HG03103 (cell line): ENCODE measurements around the gene MACF1.
"Not testable (repeated sequence)": the region's sequence is repeated elsewhere in the genome, so short reads cannot be mapped to it uniquely, and the experiment has no call there.

Source experiments
- ATAC-seq: cut with Tn5 transposase; IDR thresholded peaks from one replicate; pipeline ENCODE4 v1.9.1; 2021; ENCODE audit warnings: low read depth; ENCODE audit not compliant: unreplicated experiment

MACF1 gene

DNA sequence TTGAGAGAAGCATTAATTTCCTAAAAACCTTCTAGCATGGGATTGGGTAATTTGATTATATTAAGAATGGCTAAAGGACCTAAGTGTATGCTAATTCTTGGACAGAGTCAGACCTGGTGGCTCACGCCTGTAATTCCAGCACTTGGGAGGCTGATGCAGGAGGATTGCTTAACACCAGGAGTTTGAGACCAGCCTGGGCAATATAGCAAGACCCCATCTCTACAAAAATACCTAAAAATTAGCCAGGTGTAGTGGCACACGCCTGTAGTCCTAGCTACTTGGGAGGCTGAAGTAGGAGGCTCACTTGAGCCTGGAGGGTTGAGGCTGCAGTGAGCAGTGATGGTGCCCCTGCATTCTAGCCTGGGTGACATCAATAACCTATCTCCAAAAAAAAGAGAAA lies 241.1 kb downstream of the MACF1 start:
- ATAC-seq, result no peak

DNA sequence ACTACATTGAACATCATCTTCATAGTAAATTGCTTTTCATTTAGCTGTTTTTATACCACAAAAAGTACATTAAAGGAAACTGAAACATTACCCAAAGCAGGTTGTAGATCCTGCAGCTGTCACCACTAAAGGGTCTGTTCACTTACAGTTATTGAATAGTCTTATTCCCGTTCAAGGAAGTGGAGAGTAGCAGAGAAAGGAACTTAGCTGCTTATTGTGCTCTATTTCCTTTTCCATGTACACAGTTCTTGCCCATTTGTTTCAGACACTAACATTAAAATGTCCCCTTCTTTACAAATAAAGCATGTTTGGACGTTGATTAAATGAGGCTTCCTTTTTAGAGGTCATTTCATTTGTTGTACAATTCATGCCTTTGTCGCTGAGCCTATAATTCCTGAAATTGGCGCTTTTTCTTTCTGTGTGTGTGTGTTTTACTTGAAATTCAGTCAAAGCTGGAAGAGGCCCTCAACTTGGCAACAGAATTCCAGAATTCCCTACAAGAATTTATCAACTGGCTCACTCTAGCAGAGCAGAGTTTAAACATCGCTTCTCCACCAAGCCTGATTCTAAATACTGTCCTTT lies 242.6 kb downstream of the MACF1 start:
- ATAC-seq, result no peak

DNA sequence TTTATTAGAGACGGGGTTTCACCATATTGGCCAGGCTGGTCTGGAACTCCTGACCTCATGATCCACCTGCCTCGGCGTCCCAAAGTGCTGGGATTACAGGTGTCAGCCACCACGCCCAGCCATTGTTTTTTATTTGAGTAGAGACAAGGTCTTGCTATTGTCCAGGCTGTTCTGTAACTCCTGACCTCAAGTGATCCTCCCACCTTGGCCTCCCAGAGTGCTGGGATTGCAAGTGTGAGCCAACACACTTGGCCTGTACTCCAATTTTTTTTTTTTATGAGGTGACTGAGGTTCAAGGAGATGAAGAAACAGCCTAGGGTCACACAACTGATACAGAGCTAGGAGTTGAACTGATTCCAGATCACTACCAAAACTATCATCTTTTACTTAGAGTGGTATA lies 245.5 kb downstream of the MACF1 start:
- not testable (repeated sequence) for ATAC-seq

DNA sequence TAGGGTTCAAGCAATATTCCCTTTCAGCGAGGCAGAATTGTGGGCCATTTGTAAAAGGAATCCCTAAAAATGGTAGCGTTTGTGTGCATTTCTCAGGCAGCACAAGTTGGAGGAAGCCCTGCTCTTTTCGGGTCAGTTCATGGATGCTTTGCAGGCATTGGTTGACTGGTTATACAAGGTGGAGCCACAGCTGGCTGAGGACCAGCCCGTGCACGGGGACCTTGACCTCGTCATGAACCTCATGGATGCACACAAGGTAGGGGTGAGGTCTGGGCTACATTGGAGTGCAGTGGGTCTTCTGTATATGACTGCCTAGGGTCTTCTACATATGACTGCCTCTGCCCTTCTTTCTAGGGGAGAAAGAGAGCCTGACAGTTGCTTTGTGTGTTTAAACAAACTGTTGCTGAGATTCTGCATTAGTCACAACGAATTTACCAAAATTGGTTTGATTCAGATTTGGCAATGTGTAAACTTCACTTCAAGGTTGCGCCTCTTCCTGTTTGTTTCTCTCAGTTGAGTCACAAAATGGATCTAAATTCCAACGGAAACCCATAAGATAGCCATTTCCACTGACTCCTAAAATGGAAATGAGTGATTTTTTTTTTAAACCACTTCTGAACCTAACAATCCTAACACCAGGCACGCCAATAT lies 246.6 kb downstream of the MACF1 start:
- no peak for ATAC-seq

GRCh38 chr1:39452081-39452480 lies 247.6 kb downstream of the MACF1 start:
- no peak for ATAC-seq

DNA sequence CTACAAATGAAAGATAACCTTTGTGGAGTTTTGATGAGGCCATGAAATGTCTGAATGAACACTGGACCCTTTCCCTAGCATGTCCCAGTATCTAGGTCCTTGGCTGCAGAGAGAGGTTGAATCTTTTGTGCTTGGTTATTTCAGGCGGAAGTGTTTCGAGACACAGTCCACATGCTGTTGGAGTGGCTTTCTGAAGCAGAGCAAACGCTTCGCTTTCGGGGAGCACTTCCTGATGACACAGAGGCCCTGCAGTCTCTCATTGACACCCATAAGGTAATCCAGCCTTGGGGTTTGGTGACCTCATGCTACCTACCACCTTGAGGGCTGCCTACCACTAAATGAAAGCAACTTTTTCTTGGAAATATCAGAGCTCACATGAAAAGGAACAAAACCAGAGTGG lies 248.0 kb downstream of the MACF1 start:
- no peak for ATAC-seq

DNA sequence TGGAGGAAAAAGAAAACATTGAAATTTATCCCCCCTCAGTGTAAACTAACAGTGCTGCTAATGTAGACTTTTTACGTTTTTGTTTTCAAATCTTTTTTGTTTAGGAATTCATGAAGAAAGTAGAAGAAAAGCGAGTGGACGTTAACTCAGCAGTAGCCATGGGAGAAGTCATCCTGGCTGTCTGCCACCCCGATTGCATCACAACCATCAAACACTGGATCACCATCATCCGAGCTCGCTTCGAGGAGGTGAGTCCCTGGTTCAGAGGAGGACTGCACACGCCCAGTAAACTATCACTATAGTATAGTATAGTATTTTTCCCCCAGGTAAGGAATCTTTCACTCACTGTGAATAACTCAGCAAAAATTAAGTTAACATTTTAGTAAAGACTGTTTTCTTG lies 249.1 kb downstream of the MACF1 start:
- no peak for ATAC-seq

GRCh38 chr1:39458991-39459390 lies 254.5 kb downstream of the MACF1 start:
- no peak for ATAC-seq

DNA sequence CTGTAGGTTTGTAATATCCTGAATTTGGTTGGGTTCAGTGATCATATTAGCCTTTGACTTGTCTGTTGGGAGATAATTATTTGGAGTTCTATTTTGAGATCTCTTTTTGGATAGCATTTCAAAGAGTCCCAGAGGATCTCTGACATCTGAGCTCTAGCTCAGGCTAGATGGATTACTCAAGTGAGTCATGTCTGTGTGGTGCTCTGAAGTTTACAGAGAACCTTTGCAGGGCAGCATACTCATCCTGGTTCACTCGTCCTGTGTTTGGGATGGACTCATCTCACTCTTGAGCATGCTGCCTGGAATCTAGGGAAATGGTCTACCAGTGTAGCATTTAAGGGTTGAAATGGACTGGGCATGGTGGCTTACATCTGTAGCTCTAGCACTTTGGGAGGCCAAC lies 257.6 kb downstream of the MACF1 start:
- ATAC-seq, result no peak

DNA sequence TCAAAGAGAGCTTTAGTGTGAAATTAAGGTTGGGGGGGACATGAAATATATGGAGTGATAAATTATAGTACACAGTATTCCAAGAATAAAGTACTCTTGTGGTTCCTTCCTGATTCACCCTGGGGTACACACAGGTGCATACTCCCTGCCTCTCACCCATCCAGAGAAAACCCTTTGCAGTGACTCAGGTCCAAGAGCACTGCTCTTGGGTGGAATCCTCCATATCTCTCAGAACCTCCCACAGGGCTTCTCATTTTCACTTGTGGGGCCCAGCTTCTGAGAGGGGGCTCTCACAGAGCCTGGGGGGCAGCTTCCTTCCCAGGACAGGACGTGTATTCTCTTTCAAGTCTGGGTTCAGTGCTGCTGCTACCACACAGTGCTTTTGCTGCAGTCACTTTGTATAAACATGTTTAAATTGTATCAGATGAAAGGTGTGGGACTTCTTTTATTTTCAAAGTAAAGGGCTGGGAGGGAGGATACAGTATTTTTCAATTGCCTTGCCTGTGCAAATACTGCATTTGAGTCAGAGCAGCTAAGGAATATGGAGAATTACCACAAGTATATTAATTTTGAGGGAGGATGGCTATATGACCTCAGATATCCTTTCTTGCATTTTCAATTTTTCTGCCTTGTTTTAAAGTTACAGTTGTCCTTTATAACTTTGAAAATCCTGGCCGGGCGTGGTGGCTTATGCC lies 262.1 kb downstream of the MACF1 start:
- ATAC-seq, result no peak

DNA sequence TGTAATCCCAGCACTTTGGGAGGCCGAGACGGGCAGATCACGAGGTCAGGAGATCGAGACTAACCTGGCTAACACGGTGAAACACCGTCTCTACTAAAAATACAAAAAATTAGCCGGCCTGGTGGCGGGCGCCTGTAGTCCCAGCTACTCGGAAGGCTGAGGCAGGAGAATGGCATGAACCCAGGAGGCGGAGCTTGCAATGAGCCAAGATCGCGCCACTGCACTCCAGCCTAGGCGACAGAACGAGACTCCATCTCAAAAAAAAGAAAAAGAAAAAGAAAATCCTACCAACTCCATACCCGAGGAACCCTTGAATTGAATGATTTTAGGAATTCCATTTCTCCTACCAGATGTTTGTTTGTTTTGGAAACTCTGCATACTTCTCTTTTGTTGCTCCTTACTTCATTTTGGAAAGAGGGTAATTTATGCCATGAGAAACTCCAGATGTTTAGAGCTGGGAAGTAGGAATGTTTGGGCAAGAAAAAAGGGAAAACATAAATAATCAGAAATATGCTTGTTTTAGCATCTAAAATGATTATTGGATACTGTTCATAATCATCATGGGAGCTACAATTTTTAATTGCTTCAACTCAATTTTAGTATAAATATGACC lies 262.7 kb downstream of the MACF1 start:
- ATAC-seq, result not testable (repeated sequence)

GRCh38 chr1:39469150-39469549 lies 264.7 kb downstream of the MACF1 start:
- no peak for ATAC-seq

DNA sequence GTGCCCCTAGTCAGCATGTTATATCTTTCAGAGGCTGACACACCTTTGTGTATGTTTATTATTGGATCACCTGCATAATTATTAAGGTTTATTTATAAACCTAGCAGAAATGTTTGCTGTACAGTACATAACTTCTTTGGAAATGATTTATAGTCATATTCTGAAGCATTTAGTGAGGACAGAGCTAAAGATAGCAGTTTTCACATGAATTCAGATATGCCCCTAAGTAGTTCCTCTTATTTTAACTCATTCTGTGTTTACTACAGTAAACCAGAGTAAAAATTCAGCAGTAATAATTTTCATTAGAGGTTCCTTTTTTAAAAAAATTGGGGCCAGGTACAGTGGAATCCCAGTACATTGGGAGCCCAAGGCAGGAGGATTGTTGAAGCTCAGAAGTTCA lies 265.5 kb downstream of the MACF1 start:
- ATAC-seq, result no peak

DNA sequence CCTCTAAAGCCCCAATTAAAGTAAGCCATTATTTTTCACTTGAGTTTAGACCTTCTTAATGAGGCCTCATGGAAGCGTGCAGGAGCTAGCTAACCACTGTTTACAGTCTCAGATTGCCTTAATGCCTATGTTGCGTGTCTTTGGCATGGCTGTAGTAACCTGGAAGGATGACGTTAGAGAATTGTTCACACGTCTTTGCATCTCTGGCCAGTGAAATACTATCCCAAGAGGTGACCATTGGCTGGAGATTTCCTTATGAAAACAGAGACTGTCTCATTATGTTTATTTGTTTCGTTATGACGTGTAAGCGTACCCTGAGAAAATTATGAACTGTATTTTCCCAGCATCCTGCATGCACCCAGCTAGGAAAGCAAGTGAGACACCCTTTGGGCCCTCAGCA lies 268.3 kb downstream of the MACF1 start:
- no peak for ATAC-seq

DNA sequence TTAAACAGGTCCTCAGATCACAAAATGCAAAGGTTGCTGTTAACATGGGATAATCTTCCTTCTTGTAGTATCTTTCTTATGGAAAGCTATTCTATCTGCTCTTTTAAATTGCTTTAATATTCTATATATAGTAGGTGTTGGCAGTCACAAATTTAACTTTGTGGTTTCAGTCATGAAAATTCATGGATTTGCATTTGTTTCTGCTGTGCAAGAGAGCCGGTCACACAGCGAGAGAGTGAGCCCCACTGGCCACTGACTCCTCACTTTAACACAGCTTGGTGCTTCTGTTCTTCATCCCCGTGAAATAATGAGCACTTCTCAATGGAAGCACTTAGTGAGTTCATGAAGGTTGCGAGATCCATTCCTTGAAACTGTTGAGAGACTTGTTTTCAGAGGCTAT lies 268.8 kb downstream of the MACF1 start:
- ATAC-seq, result no peak

DNA sequence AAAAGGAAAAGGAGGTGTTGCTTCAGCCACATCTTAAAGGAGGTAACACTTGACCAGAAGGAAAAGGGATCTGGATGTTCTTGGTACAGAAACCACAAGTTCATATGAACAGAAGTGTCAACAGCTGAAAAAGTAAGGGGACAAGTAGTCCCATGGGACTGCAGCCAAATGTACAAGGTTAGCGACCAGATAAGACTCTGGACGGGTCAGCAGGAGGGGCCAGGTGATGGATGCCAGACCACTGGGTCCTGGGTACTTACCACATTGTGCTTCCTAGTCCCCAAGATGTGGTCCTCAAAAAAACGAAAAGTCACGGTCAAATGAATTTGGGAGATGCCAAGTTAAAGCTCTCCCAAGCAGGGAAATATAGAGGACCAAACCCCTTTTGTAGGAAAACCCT lies 270.3 kb downstream of the MACF1 start:
- ATAC-seq, result no peak

- ATAC-seq, result not testable (repeated sequence)
These were observed 271.1 kb downstream of the MACF1 start for GRCh38 chr1:39475551-39475950.

DNA sequence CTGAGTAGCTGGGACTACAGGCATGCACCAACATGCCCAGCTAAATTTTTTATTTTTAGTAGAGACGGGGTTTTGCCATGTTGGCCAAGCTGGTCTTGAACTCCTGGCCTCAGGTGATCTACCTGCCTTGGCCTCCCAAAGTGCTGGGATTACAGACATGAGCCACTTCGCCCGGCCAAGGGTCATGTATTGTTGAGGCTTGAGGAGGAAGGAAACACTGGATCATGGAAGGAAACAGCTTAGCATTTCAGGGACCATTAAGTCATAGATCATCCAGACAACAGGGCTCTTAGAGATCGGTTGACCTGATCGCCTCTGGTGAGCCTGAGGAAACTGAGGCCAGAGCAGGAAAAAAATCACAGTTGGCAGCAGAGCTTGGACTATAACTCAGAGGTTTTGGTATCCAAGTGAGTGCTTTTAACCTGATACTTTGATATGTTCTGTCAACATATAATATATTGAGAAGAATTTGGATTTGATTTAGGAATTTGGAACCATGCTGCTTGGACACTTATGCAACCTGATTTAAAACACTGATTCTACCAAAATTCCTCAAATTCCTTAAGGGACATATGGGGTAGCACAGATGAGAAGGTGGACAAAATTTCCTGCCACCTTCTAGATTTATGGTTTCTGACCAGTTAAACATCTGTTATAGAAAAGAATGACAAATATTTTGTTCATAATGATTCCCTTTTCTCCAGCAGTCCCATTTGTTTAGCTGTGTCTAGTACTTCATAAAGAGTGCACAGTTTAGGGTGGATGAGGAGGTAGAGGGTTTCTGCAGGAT lies 273.8 kb downstream of the MACF1 start:
- ATAC-seq, result no peak

DNA sequence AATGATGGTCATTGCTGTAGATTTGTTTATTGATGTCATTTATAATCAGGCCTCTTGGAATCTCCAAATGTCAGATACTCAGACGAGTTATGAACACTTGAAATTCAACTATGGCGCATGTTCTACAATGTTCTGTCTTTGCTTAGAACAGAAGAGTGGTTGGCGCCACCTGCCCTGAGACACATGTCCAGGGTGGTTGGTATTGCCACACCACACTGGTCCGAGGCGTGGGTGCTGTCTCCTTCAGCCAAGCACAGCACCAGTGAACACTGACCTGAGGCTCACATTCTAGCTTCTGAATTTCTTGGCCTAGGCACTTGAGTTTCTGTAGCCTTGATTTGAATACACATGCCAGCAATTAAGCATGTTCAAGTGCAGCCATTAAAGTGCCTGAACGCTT lies 276.8 kb downstream of the MACF1 start:
- ATAC-seq, result no peak

- ATAC-seq, result no peak
These were observed 278.8 kb downstream of the MACF1 start for GRCh38 chr1:39483276-39483675.

DNA sequence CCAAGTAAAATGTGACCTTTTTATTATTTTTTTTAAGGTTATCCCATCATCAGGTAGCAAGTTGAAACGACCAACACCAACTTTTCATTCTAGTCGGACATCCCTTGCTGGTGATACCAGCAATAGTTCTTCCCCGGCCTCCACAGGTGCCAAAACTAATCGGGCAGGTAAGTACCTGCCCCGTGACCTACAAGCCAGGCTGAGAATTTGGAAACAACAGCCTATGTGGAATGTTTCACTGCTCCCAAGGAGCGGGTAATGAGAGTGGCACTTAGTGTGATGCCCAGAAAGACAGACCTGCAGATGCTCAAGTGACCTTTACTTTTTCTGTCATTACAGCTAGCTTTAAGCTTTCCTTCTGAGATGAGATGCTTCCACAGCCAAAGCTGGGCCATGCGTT lies 280.1 kb downstream of the MACF1 start:
- no peak for ATAC-seq
